Astrocyte of the cerebellum (primary cell): ENCODE results near the gene ATP2A3.

Experiments
- DNase-seq: peaks from one replicate; pipeline ENCODE4 v3.0.0-alpha.2; 2011; ENCODE audit warnings: low read depth
- H3K4me3 ChIP-seq: 2 replicates; pipeline ENCODE4 v1.5.1; 2011; ENCODE audit warnings: mild to moderate bottlenecking, low read depth, low read length, moderate library complexity
- in situ Hi-C: cut with HindIII; loops from 2 replicates; pipeline ENCODE4 v1.10.0; 2017; ENCODE audit warnings: low sequenced_read_pairs
- TF ChIP-seq, protein P1 (sequence below): IDR thresholded peaks from 2 replicates; pipeline ENCODE4 v1.5.1; 2012; ENCODE audit warnings: low read length, low read depth, moderate library complexity, mild to moderate bottlenecking; ENCODE audit errors: missing control alignments

Gene ATP2A3

DNA sequence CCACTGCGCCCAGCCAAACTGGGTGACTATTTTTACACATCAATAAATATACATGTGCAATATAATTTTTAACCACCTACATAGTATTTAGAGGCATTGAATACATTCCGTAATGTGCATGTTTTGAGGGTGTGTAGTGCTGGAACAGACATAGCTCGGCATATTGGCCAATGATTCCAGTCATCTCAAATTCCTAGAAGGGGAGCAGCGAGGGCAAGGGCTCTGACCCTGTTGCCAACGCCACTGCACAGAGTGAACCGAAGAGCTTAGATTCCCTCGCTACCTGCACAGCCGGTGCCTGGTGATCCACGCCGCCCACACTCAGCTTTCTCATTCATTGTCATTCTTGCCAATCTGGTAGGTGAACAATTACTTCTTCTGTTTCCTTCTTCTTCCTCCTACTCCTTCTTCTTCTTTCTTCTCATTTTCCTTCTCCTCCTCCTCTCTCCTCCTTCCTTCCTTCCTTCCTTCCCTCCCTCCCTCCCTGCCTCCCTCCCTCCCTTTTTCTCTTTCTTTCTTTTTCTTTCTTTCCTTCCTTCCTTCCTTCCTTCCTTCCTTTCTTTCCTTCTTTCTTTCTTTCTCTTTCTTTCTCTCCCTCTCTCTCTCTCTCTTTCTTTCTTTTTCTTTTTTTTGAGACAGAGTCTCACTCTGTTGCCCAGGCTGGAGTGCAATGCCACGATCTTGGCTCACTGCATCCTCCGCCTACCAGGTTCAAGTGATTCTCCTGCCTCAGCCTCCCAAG, 26.3 kb upstream of the ATP2A3 start:
- TF ChIP-seq, protein P1, sequence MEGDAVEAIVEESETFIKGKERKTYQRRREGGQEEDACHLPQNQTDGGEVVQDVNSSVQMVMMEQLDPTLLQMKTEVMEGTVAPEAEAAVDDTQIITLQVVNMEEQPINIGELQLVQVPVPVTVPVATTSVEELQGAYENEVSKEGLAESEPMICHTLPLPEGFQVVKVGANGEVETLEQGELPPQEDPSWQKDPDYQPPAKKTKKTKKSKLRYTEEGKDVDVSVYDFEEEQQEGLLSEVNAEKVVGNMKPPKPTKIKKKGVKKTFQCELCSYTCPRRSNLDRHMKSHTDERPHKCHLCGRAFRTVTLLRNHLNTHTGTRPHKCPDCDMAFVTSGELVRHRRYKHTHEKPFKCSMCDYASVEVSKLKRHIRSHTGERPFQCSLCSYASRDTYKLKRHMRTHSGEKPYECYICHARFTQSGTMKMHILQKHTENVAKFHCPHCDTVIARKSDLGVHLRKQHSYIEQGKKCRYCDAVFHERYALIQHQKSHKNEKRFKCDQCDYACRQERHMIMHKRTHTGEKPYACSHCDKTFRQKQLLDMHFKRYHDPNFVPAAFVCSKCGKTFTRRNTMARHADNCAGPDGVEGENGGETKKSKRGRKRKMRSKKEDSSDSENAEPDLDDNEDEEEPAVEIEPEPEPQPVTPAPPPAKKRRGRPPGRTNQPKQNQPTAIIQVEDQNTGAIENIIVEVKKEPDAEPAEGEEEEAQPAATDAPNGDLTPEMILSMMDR: no peak
- in situ Hi-C loops: no loop called here

DNA sequence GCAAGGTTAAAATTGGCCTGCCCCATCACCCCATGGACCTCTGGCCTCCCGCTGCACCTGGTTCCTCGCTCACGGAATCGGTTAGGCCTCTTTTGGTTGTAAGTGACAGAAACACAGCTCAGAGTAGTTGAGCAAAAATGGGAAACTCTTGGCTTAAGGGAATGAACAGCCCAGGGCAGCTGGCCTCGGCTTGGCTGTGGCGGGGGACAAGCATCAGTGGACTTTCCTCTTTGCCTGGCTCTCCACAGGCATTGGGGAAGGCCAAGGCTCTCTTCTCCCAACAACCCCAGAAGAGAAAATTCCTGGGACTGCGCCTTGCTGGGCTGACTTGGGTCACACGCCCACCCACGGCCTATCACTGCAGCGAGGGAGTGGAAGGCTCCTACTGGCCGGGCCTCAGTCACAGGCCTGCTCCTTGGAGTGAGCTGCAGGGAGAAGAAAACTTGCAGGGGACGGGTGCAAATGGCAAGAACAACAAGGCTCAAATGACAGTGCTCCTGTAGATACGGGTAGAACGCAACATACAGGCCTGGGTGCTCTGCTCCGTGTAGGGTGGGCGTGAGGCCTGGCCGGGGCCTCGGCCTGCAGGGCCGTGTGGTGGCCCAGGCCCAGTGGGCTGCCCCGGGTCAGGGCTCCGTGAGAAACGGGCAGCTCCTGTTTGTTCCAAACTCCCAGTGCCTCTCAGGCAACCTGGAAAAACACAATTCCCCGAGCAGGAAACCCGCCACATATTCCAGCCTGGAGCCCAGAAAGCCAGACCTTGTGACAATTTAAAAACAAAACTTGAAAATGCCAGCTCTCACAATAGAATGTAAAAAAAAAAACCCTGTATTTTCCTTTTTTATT, 25.0 kb upstream of the ATP2A3 start:
- in situ Hi-C loops: no loop called here
- no peak overlapping the region for H3K4me3 ChIP-seq
- TF ChIP-seq, protein P1: no peak
- DNase-seq: no peak

More for the DNA sequence above, 26.3 kb upstream of the ATP2A3 start:
- DNase-seq: no peak
- no peak overlapping the region for H3K4me3 ChIP-seq

DNA sequence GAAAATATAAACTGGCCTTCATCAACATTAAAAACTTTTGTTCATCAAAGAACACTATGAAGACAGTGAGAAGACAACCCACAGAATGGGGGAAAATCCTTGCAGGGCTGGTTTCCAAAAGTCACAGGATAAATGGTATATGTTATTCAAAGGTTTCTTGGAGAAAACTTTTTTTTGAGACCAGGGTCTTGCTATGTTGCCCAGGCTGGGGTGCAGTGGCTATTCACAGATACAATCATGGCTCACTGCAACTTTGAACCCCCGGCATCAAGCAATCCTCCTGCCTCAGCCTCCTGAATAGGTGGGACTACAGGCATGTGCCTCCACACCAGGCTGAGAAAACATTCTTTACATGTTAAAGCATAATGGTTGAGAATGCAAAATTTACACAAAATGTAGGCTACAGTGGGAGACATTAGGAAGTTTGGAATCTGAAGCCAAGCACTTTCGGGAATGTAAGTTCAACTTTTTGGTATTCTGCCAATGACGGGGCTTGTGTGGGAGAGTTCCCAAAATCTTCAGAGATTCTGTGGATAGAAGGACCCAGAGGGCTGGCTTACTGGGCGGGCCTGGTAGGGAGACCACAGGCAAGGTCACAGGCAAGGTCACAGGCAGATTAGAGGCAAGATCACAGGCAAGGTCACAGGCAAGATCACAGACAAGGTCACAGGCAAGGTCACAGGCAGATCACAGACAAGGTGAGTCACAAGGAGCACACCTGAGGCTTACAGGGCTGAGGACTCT, 24.2 kb upstream of the ATP2A3 start:
- TF ChIP-seq, protein P1: no peak
- no peak overlapping the region for H3K4me3 ChIP-seq
- in situ Hi-C loops: no loop called here
- no peak for DNase-seq

DNA sequence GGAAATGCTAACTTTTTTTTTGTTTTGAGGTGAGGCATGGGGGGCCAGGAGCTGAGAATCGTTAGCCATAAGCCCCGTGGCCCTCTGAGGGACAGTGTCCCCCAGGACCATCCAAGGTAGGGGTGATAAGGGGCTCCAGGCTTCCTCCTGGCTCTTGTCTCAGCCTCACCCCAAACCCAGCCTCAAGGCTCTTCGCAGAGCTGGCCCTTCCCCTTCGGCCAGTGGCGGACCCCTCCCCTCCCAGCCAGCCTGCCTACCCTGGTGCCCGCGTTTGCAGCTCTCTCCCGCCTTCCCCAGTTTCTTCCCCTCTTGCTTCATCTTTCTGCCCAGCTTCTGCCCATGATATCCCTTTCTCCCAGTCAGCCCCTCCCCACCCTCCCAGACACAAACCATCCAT, 22.7 kb upstream of the ATP2A3 start:
- TF ChIP-seq, protein P1: no peak
- in situ Hi-C loops: no loop called here
- H3K4me3 ChIP-seq: no peak overlapping the region
- DNase-seq: no peak

DNA sequence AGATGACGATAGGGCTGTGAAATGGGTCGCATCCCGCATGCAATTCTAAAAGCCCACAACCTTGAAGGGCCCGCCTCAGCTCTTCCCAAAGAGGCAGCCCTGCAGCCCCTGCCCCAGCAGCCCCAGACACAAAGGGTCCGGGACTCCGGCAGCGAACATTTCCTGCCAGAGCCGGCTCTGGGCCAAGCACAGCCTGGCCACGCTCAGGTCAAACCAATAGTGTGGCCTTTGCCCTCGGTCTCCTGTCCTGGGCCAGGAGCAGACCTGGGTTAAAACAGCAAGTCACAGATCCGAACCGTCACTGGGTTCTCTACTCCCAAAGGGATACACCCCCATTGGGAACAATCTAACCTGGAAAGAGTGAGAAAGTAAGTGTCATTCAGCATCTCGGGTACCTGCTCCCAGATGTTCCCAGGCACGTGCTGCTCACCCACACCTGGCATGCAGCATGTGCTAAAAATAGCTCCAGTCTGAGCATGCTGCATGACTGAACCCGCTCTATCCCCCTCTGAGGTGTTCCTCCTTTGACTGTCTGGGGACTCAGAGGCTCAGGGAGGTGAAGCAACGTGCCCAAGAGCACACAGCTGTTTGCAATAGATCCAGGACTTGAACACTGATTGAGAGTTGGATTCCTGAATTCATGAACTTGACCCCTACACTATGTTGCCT, 22.2 kb upstream of the ATP2A3 start:
- in situ Hi-C loops: no loop called here
- no peak for DNase-seq
- H3K4me3 ChIP-seq: no peak overlapping the region
- TF ChIP-seq, protein P1: no peak

DNA sequence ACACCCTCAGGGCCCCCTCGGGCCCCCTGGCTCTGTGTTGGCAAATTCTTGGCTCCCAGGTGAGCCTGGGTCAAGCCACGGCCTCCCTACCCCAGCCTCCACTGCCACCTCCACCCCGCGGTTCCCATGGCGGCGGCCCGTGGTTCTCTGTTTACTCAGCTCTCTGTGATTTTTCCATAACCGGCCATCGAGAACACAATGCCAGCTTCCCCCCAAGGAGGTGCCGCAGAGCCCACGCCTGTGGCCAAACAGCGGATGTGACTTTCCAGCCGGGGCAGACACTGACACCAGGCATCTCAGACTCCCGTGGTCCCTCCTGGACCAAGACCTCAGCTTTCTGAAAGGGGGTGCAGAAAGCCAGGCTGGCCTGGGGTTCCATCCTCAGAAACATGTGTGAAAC, 21.6 kb upstream of the ATP2A3 start:
- H3K4me3 ChIP-seq: no peak overlapping the region
- no peak for DNase-seq
- TF ChIP-seq, protein P1: no peak
- in situ Hi-C loops: no loop called here
